ENCODE data around the gene DGUOK.

The DGUOK gene

GRCh38 chr2:73890301-73891092, 36.2 kb upstream of the DGUOK start:
- peaks cover 33% of the 10 kb centered on the region for H3K4me1 ChIP-seq (ENCODE audit: low read length)
- H3K27me3 ChIP-seq (ENCODE audit: low read depth, low read length) = no peaks in the 10 kb centered on the region
- TF ChIP-seq EZH2phosphoT487 (IDR thresholded peaks at IDR 0.05; ENCODE audit: low read depth) (no peak), CTCF (IDR thresholded peaks at IDR 0.05; ENCODE audit: low read depth, low read length) (no peak)
- H2AFZ ChIP-seq (ENCODE audit: low read depth, low read length) = no peak overlapping the region
- H3K27ac ChIP-seq (ENCODE audit: low read length) = no peak overlapping the region
- H3K9me3 ChIP-seq (ENCODE audit: insufficient read depth, low read length) = no peaks in the 10 kb centered on the region
- H3K4me2 ChIP-seq (ENCODE audit: low read length) = no peak overlapping the region
- peaks cover 26% of the 10 kb centered on the region for H3K79me2 ChIP-seq (ENCODE audit: low read length)
- no peak overlapping the region for H3K4me3 ChIP-seq (ENCODE audit: low read length)
- H3K9ac ChIP-seq (ENCODE audit: low read length) = no peak overlapping the region
- H3K36me3 ChIP-seq (replicated peaks; ENCODE audit: low read depth, low read length) = peaks cover 8% of the 10 kb centered on the region
- peaks cover 11% of the 10 kb centered on the region for H4K20me1 ChIP-seq (ENCODE audit: insufficient read depth, low read length)

GRCh38 chr2:73891276-73891901, 35.3 kb upstream of the DGUOK start:
- no peaks in the 10 kb centered on the region for H3K27me3 ChIP-seq (ENCODE audit: low read depth, low read length)
- TF ChIP-seq CTCF (IDR thresholded peaks at IDR 0.05; ENCODE audit: low read depth, low read length) (no peak), EZH2phosphoT487 (IDR thresholded peaks at IDR 0.05; ENCODE audit: low read depth) (no peak)
- no peaks in the 10 kb centered on the region for H3K9me3 ChIP-seq (ENCODE audit: insufficient read depth, low read length)
- no peak overlapping the region for H3K9ac ChIP-seq (ENCODE audit: low read length)
- H2AFZ ChIP-seq (ENCODE audit: low read depth, low read length) = no peak overlapping the region
- H3K4me3 ChIP-seq (ENCODE audit: low read length) = no peak overlapping the region
- H3K27ac ChIP-seq (ENCODE audit: low read length) = 0 out of 2 replicates have a peak overlapping the region, but pooled peaks have one; percentile 83
- H3K4me2 ChIP-seq (ENCODE audit: low read length) = 0 out of 2 replicates have a peak overlapping the region, but pooled peaks have one; percentile 85
- peaks cover 8% of the 10 kb centered on the region for H3K36me3 ChIP-seq (replicated peaks; ENCODE audit: low read depth, low read length)
- H3K79me2 ChIP-seq (ENCODE audit: low read length) = peaks cover 33% of the 10 kb centered on the region
- peaks cover 20% of the 10 kb centered on the region for H4K20me1 ChIP-seq (ENCODE audit: insufficient read depth, low read length)
- peaks cover 33% of the 10 kb centered on the region for H3K4me1 ChIP-seq (ENCODE audit: low read length)

GRCh38 chr2:73892631-73893329, 33.9 kb upstream of the DGUOK start, which contains the start of gene ACTG2:
ACTG2 (plus strand) TSS chr2:73893008; CDS start chr2:73901312, 8,304 bp downstream.
- peaks cover 36% of the 10 kb centered on the region for H3K79me2 ChIP-seq (ENCODE audit: low read length)
- H3K27ac ChIP-seq (ENCODE audit: low read length) = peak within 1 kb of the TSS; percentile 83
- peak within 1 kb of the TSS; percentile 78 for H3K4me3 ChIP-seq (ENCODE audit: low read length)
- H3K27me3 ChIP-seq (ENCODE audit: low read depth, low read length) = no peaks in the 10 kb centered on the region
- peak within 1 kb of the TSS; percentile 53 for H2AFZ ChIP-seq (ENCODE audit: low read depth, low read length)
- no peaks in the 10 kb centered on the region for H3K9me3 ChIP-seq (ENCODE audit: insufficient read depth, low read length)
- peak within 1 kb of the TSS; percentile 85 for H3K9ac ChIP-seq (ENCODE audit: low read length)
- H3K4me1 ChIP-seq (ENCODE audit: low read length) = peaks cover 33% of the 10 kb centered on the region
- peaks cover 12% of the 10 kb centered on the region for H3K36me3 ChIP-seq (replicated peaks; ENCODE audit: low read depth, low read length)
- TF ChIP-seq CTCF (IDR thresholded peaks at IDR 0.05; ENCODE audit: low read depth, low read length) = no peak
- peaks cover 33% of the 10 kb centered on the region for H4K20me1 ChIP-seq (ENCODE audit: insufficient read depth, low read length)
- peak within 1 kb of the TSS; percentile 85 for H3K4me2 ChIP-seq (ENCODE audit: low read length)

Measured in OCI-LY3 (cell line).